K562 (cell line): ENCODE results near the gene TIFAB. TPM values are rescaled to one million over a fixed set of nuclear protein-coding genes. Genes with fewer than 3 reads are reported as not detected.

ENCODE experiments used
- CREBBP ChIP-seq: IDR thresholded peaks from one replicate; pipeline ENCODE4 v1.6.1; 2012; ENCODE audit warnings: low read depth, mild to moderate bottlenecking, control low read depth, inconsistent platforms, low read length
- HMGN3 ChIP-seq: IDR thresholded peaks from 2 replicates; pipeline ENCODE4 v1.6.1; 2011; ENCODE audit warnings: borderline replicate concordance, low read depth, mild to moderate bottlenecking, mixed read lengths, low read length; ENCODE audit not compliant: insufficient read length; ENCODE audit errors: extremely low read depth
- NFATC3 ChIP-seq: fragments of 450-650 bp; IDR thresholded peaks from 2 replicates; pipeline ENCODE4 v1.6.1; 2017; ENCODE audit warnings: mild to moderate bottlenecking
- NFRKB ChIP-seq: fragments of 450-650 bp; IDR thresholded peaks from 2 replicates; pipeline ENCODE4 v1.6.1; 2016; ENCODE audit warnings: low read depth
- RFX5 ChIP-seq: IDR thresholded peaks from 2 replicates; pipeline ENCODE4 v1.6.1; 2011; ENCODE audit warnings: low read depth, mild to moderate bottlenecking, improper control_type of control experiment, low read length
- SP1 ChIP-seq: sonication (generic); formaldehyde crosslinking; IDR thresholded peaks from 2 replicates; pipeline ENCODE4 v1.8.1; 2022; ENCODE audit warnings: mild to moderate bottlenecking, missing genetic modification reagents
- SRSF3 ChIP-seq: fragments of 200-400 bp; formaldehyde crosslinking; IDR thresholded peaks from 2 replicates; pipeline ENCODE4 v1.6.1; 2016; ENCODE audit warnings: mild to moderate bottlenecking, low read length, moderate library complexity; ENCODE audit not compliant: insufficient read depth
- TSC22D4 ChIP-seq: fragments of 450-650 bp; IDR thresholded peaks from 2 replicates; pipeline ENCODE4 v1.6.1; 2016; ENCODE audit warnings: missing genetic modification characterization, missing biosample characterization, control low read depth
- ZBTB1 ChIP-seq: sonication (generic); formaldehyde crosslinking; IDR thresholded peaks from 2 replicates; pipeline ENCODE4 v1.8.1; 2023; ENCODE audit warnings: missing genetic modification reagents, low read depth, mild to moderate bottlenecking, borderline replicate concordance
- ZNF232 ChIP-seq: sonication (generic); formaldehyde crosslinking; IDR thresholded peaks from 2 replicates; pipeline ENCODE4 v1.8.0; 2022; ENCODE audit warnings: mild to moderate bottlenecking, missing genetic modification reagents
- polyA plus RNA-seq, 8 experiments: library from polyadenylated mRNA; depleted of rRNA in 4 of 8; stranded (reverse) in 5 of 8; unstranded in 3 of 8; fragments of >200 nt; fragmentation: Nextera tagmentation in 2 of 8; fragmentation: Illumina TruSeq in 1 of 8; extraction: Ambion mirVana in 2 of 8; extraction: Trizol in 1 of 8; gene quantifications; 2 replicates each; pipeline versions ENCODE4 v1.2.1 to v1.2.3, GENCODE V29; 2011 to 2014; ENCODE audit warnings: inconsistent platforms in 1 of 8, missing spikeins in 1 of 8
- total RNA-seq, 7 experiments: library from RNA; depleted of rRNA in 6 of 7; stranded (reverse); fragments of >200 nt in 6 of 7; fragmentation: Illumina TruSeq in 2 of 7; extraction: Trizol in 2 of 7; gene quantifications; 2 replicates each; pipeline versions ENCODE4 v1.2.1 to v1.2.3, GENCODE V29; 2011 to 2021; ENCODE audit warnings: low replicate concordance in 1 of 7
- TF ChIP-seq, protein P1 (sequence below), 2 experiments: fragments of 450-650 bp in 1 of 2; sonication (generic) in 1 of 2; formaldehyde crosslinking in 1 of 2; IDR thresholded peaks; 2 replicates each; pipeline versions ENCODE4 v1.7.1 to v1.9.0; 2016 to 2022; ENCODE audit warnings: inconsistent platforms in 1 of 2, mild to moderate bottlenecking in 1 of 2, missing genetic modification reagents in 1 of 2
- TF ChIP-seq, protein P2 (sequence below): IDR thresholded peaks from 2 replicates; pipeline ENCODE4 v1.6.1; 2016; ENCODE audit warnings: missing genetic modification characterization, missing compliant biosample characterization
- TF ChIP-seq, protein P3 (sequence below): fragments of 450-650 bp; formaldehyde crosslinking; conservative IDR thresholded peaks from 2 replicates; pipeline ENCODE4 v1.4.0; 2022; ENCODE audit warnings: mild to moderate bottlenecking, missing genetic modification characterization

The TIFAB gene
- total and polyA plus RNA-seq, 9 of the 15 experiments (the other 6 are each of a cell fraction or from before 2014, with no cell fraction given) = not detected

DNA sequence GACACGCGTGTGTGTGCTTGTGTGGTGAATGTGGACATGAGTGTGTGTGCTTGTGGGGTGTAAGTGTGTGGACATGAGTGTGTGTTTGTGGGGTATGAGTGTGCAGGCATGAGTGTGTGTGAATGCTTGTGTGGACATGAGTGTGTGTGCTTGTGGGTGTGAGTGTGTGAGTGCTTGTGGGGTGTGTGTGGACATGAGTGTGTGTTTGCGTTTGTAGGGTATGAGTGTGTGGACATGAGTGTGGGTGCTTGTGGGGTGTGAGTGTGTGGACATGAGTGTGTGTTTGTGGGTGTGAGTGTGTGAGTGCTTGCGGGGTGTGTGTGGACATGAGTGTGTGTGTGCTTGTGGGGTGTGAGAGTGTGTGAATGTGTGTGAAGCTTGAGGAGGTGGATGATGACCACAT is 29.8 kb upstream of the TIFAB start (continued):
- TF ChIP-seq, protein P1, sequence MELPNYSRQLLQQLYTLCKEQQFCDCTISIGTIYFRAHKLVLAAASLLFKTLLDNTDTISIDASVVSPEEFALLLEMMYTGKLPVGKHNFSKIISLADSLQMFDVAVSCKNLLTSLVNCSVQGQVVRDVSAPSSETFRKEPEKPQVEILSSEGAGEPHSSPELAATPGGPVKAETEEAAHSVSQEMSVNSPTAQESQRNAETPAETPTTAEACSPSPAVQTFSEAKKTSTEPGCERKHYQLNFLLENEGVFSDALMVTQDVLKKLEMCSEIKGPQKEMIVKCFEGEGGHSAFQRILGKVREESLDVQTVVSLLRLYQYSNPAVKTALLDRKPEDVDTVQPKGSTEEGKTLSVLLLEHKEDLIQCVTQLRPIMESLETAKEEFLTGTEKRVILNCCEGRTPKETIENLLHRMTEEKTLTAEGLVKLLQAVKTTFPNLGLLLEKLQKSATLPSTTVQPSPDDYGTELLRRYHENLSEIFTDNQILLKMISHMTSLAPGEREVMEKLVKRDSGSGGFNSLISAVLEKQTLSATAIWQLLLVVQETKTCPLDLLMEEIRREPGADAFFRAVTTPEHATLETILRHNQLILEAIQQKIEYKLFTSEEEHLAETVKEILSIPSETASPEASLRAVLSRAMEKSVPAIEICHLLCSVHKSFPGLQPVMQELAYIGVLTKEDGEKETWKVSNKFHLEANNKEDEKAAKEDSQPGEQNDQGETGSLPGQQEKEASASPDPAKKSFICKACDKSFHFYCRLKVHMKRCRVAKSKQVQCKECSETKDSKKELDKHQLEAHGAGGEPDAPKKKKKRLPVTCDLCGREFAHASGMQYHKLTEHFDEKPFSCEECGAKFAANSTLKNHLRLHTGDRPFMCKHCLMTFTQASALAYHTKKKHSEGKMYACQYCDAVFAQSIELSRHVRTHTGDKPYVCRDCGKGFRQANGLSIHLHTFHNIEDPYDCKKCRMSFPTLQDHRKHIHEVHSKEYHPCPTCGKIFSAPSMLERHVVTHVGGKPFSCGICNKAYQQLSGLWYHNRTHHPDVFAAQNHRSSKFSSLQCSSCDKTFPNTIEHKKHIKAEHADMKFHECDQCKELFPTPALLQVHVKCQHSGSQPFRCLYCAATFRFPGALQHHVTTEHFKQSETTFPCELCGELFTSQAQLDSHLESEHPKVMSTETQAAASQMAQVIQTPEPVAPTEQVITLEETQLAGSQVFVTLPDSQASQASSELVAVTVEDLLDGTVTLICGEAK (IDR thresholded peaks at IDR 0.05) = peak; percentile 65
- TF ChIP-seq, protein P1 (CRISPR knock-in tag; IDR thresholded peaks at IDR 0.05) = no peak
- TF ChIP-seq CREBBP (no peak), SRSF3 (no peak), ZBTB1 (CRISPR knock-in tag) (no peak), HMGN3 (no peak), SP1 (CRISPR knock-in tag) (0 out of 2 replicates have a peak, but pooled peaks have one; percentile 50), RFX5 (no peak), NFRKB (peak; percentile 65), TSC22D4 (tag) (peak; percentile 74; the same call in 1 of the 2 replicates), NFATC3 (no peak), ZNF232 (CRISPR knock-in tag) (no peak)
- TF ChIP-seq, protein P2, sequence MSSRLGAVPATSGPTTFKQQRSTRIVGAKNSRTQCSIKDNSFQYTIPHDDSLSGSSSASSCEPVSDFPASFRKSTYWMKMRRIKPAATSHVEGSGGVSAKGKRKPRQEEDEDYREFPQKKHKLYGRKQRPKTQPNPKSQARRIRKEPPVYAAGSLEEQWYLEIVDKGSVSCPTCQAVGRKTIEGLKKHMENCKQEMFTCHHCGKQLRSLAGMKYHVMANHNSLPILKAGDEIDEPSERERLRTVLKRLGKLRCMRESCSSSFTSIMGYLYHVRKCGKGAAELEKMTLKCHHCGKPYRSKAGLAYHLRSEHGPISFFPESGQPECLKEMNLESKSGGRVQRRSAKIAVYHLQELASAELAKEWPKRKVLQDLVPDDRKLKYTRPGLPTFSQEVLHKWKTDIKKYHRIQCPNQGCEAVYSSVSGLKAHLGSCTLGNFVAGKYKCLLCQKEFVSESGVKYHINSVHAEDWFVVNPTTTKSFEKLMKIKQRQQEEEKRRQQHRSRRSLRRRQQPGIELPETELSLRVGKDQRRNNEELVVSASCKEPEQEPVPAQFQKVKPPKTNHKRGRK (tag) = no peak
- TF ChIP-seq, protein P3, sequence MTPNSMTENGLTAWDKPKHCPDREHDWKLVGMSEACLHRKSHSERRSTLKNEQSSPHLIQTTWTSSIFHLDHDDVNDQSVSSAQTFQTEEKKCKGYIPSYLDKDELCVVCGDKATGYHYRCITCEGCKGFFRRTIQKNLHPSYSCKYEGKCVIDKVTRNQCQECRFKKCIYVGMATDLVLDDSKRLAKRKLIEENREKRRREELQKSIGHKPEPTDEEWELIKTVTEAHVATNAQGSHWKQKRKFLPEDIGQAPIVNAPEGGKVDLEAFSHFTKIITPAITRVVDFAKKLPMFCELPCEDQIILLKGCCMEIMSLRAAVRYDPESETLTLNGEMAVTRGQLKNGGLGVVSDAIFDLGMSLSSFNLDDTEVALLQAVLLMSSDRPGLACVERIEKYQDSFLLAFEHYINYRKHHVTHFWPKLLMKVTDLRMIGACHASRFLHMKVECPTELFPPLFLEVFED (CRISPR knock-in tag) = peak; percentile 52; the same call in 1 of the 2 replicates
